ENCODE measurements around the gene CCBE1. TPM values are rescaled to one million over a fixed set of nuclear protein-coding genes. Genes with fewer than 3 reads are reported as not detected.

CCBE1 gene
- total RNA-seq, 2 experiments from 2014 or later = not detected

DNA sequence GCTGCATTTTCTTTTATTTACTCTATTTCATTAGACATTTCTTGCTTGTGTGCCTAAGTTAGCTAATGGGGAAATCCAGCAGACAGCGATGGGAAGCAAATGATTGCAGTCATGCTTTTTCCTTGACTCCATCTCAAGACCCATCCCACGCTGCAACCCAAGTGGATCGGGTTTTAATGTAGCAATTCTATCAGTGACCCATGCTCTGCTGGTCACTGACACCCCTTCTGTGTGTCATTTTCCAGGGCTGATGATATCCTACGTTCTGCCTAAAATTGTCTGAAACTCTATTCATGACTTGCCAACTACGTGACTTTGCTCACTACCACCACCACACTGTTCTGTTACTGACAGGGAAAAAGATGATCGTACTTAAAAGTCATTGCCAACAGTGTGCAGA is 129.8 kb downstream of the CCBE1 start:
- ChIA-PET POLR2A (no interaction called here), CTCF (no interaction called here)
- no peaks in the 10 kb centered on the region for H3K9me3 Mint-ChIP-seq
- H3K36me3 Mint-ChIP-seq (ENCODE audit: low read depth) = no peaks in the 10 kb centered on the region
- H3K4me3 Mint-ChIP-seq = no peak overlapping the region
- ATAC-seq = no peak
- H3K27ac Mint-ChIP-seq = no peak overlapping the region
- no peaks in the 10 kb centered on the region for H3K4me1 Mint-ChIP-seq (ENCODE audit: low read depth)
- intact Hi-C loops (cut with micrococcal nuclease) = no loop called here
- no peak for TF ChIP-seq CTCF (IDR thresholded peaks at IDR 0.05)
- no peak for DNase-seq
- H3K27me3 Mint-ChIP-seq = peaks cover 9% of the 10 kb centered on the region

DNA sequence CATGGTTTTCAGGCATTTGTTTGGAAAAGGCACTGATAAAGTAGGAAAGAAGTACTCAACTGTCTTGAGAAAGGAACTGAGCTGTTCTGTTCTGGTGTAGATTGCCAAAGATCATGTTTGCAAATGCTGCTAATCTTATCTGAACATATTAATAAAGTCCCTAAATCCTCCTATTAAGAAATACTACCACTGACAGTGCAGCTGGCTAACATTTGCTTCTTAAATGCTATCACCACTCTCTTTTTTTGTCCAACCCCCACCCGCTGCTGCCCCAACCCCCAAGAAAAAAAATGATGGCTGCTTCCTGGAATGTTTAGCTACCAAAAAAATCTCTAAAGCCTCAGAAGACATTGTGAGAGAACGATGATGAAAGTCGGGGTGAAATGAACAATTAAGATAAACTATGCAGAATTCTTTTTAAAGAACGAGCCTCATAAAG is 130.7 kb downstream of the CCBE1 start:
- ChIA-PET POLR2A (no interaction called here), CTCF (no interaction called here)
- intact Hi-C loops (cut with micrococcal nuclease) = no loop called here
- H3K4me3 Mint-ChIP-seq = no peak overlapping the region
- no peaks in the 10 kb centered on the region for H3K36me3 Mint-ChIP-seq (ENCODE audit: low read depth)
- H3K27me3 Mint-ChIP-seq = peaks cover 7% of the 10 kb centered on the region
- ATAC-seq = no peak
- H3K4me1 Mint-ChIP-seq (ENCODE audit: low read depth) = no peaks in the 10 kb centered on the region
- no peak for DNase-seq
- no peaks in the 10 kb centered on the region for H3K9me3 Mint-ChIP-seq
- no peak overlapping the region for H3K27ac Mint-ChIP-seq
- no peak for TF ChIP-seq CTCF (IDR thresholded peaks at IDR 0.05)

GRCh38 chr18:59565957-59566356 is 131.3 kb downstream of the CCBE1 start:
- ATAC-seq (no peak), DNase-seq (no peak)
- TF ChIP-seq CTCF (IDR thresholded peaks at IDR 0.05) = no peak
- H3K9me3 Mint-ChIP-seq = no peaks in the 10 kb centered on the region
- H3K4me3 Mint-ChIP-seq = no peak overlapping the region
- no peaks in the 10 kb centered on the region for H3K4me1 Mint-ChIP-seq (ENCODE audit: low read depth)
- peaks cover 7% of the 10 kb centered on the region for H3K27me3 Mint-ChIP-seq
- H3K36me3 Mint-ChIP-seq (ENCODE audit: low read depth) = no peaks in the 10 kb centered on the region
- CTCF ChIA-PET = no interaction called here
- intact Hi-C loops (cut with micrococcal nuclease) = no loop called here
- H3K27ac Mint-ChIP-seq = no peak overlapping the region
- POLR2A ChIA-PET = no interaction called here

DNA sequence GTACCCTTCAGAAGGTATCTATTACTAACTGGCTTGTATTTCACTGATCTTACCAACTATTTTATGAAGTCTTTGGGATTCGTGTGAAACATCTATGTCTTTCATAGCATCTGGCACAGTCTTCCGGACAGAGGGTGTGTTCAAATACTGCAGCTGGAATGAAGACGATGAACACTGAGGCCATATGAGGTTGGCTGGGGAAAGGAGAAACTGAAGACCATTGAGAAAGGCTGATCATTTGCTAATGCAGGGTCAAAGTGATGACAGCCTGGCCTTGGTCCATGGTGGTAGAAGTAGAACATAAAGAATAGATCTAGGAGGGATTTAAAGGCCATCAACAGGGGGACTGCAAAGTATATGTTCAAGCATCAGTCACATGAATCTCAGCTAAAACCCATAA is 132.7 kb downstream of the CCBE1 start:
- Mint-ChIP-seq H3K4me1 (ENCODE audit: low read depth) (no peaks in the 10 kb centered on the region), H3K36me3 (ENCODE audit: low read depth) (no peaks in the 10 kb centered on the region), H3K27ac (no peak overlapping the region), H3K27me3 (peaks cover 4% of the 10 kb centered on the region), H3K4me3 (no peak overlapping the region), H3K9me3 (no peaks in the 10 kb centered on the region)
- DNase-seq = no peak
- no peak for TF ChIP-seq CTCF (IDR thresholded peaks at IDR 0.05)
- intact Hi-C loops (cut with micrococcal nuclease) = no loop called here
- ATAC-seq = no peak
- CTCF ChIA-PET = interaction anchor here (0.6 kb wide), 1 partner anchor 337 kb away, joined by 3 read pairs; no protein-coding TSS in a partner anchor
- POLR2A ChIA-PET = no interaction called here

DNA sequence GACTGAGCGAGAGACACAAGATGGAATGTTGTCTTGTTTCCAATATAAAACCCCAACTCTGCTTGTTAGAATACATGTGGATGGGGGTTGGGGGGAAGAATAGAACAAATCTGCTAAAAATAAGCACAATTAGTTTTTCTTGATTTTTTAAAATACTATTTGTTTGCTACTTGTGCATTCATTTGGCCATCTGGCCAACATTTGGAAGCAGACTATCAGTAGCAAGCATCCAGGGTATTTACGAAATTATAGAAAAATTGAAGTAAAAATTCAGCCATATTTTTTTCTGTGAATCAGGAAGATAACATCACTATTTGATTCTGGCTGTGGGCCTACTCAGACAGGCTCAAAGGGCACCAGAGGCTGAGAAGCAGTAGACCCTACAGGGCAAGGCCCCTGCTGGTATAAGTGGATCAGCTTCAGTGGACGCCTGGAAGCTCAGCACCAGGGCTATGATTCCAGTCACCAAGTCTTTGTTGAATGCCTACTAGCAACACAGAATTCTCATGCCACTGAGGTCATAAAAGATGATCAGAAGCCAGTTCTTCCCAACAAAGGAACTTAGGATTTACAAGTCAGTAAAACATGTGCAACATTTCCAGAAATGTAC is 133.9 kb downstream of the CCBE1 start:
- DNase-seq = no peak
- ATAC-seq = no peak
- POLR2A ChIA-PET = no interaction called here
- intact Hi-C loops (cut with micrococcal nuclease) = no loop called here
- Mint-ChIP-seq H3K27ac (no peak overlapping the region), H3K27me3 (peaks cover 4% of the 10 kb centered on the region), H3K4me1 (ENCODE audit: low read depth) (no peaks in the 10 kb centered on the region), H3K9me3 (no peaks in the 10 kb centered on the region), H3K36me3 (ENCODE audit: low read depth) (no peaks in the 10 kb centered on the region), H3K4me3 (no peak overlapping the region)
- TF ChIP-seq CTCF (IDR thresholded peaks at IDR 0.05) = no peak
- CTCF ChIA-PET = no interaction called here

Data from activated CD8-positive, alpha-beta T cell treated with anti-CD3 and anti-CD28 coated beads for 36 hours (primary cell).